Subcutaneous preadipocyte (primary cell): ENCODE results near the gene GPR52. TPM values are rescaled to one million over a fixed set of nuclear protein-coding genes. Genes with fewer than 3 reads are reported as not detected.

Source experiments
- total RNA-seq: library from RNA; depleted of rRNA; stranded (reverse); fragments of >200 nt; gene quantifications from 2 replicates; pipeline ENCODE4 v1.2.3, GENCODE V29; 2012

Gene GPR52
- 1.8 and 2.5 TPM in 2 replicates for total RNA-seq

GRCh38 chr1:174447866-174448530 is at the start of gene GPR52:
Gene GPR52, plus strand, starts transcription at chr1:174447964. Its CDS starts 148 bp downstream, at chr1:174448112.

